Measurements from ENCODE around the gene FLNB. TPM values are rescaled to one million over a fixed set of nuclear protein-coding genes. Genes with fewer than 3 reads are reported as not detected.
A peak's percentile ranks its signal among the peaks of the same experiment; 100 is the strongest.

Gene FLNB
- total and polyA plus RNA-seq, 8 donors = 85.2 to 152 (median 102) TPM

GRCh38 chr3:58038675-58039292 lies 30.6 kb downstream of the FLNB start:
- TF ChIP-seq CTCF (IDR thresholded peaks at IDR 0.05) = no peak
- Histone ChIP-seq H3K36me3 (no peaks in the 10 kb centered on the region), H3K9me3 (no peaks in the 10 kb centered on the region), H3K4me3 (no peak overlapping the region), H3K4me1 (peaks cover 8 to 25% (median 10%) of the 10 kb centered on the region in 3 donors), H3K27me3 (no peaks in the 10 kb centered on the region), H3K27ac (no peak overlapping the region)
- DNase-seq (no peak), FAIRE-seq (no peak), ATAC-seq (no peak)
- WGBS, 2 donors = 83 to 84% methylated on average over 8 of the region's 8 CpGs
- intact Hi-C loops (cut with DNase I) = no loop called here

GRCh38 chr3:58039601-58040000 lies 31.4 kb downstream of the FLNB start:
- Histone ChIP-seq H3K27me3 (no peaks in the 10 kb centered on the region), H3K4me3 (no peak overlapping the region), H3K4me1 (peaks cover 9 to 25% (median 10%) of the 10 kb centered on the region in 3 donors), H3K9me3 (no peaks in the 10 kb centered on the region), H3K27ac (peak overlapping the region in 2 of 4 donors; percentile 26 to 51), H3K36me3 (no peaks in the 10 kb centered on the region)
- WGBS, 2 donors = 75 to 79% methylated on average over 2 of the region's 2 CpGs
- ATAC-seq (no peak), DNase-seq (no peak), FAIRE-seq (no peak)
- intact Hi-C loops (cut with DNase I) = no loop called here
- TF ChIP-seq CTCF (IDR thresholded peaks at IDR 0.05) = no peak

- peaks cover 9 to 31% (median 10%) of the 10 kb centered on the region in 3 donors for H3K4me1 ChIP-seq
- no peak overlapping the region for H3K4me3 ChIP-seq
- no peaks in the 10 kb centered on the region for H3K36me3 ChIP-seq
- peak overlapping the region in 2 of 4 donors; percentile 34 to 51 for H3K27ac ChIP-seq
- FAIRE-seq (no peak), ATAC-seq (peak in 3 of 4 donors; percentile 42 to 51 (median 47)), DNase-seq (no peak)
- WGBS, 2 donors = 73 to 75% methylated on average over 5 of the region's 5 CpGs
- H3K9me3 ChIP-seq = no peaks in the 10 kb centered on the region
- no peak for TF ChIP-seq CTCF (IDR thresholded peaks at IDR 0.05)
- H3K27me3 ChIP-seq = no peaks in the 10 kb centered on the region
- intact Hi-C loops (cut with DNase I) = no loop called here
Observed at GRCh38 chr3:58041182-58041825, 33.1 kb downstream of the FLNB start.

- FAIRE-seq = no peak
- no peaks in the 10 kb centered on the region for H3K9me3 ChIP-seq
- intact Hi-C loops (cut with DNase I) = no loop called here
- WGBS, 2 donors = 88 to 91% methylated on average over 2 of the region's 2 CpGs
- H3K36me3 ChIP-seq = no peaks in the 10 kb centered on the region
- H3K27me3 ChIP-seq = no peaks in the 10 kb centered on the region
- peak overlapping the region in 2 of 4 donors; percentile 34 to 51 for H3K27ac ChIP-seq
- peaks cover 9 to 31% (median 10%) of the 10 kb centered on the region in 3 donors for H3K4me1 ChIP-seq
- no peak overlapping the region for H3K4me3 ChIP-seq
- no peak for TF ChIP-seq CTCF (IDR thresholded peaks at IDR 0.05)
- no peak for DNase-seq
- no peak for ATAC-seq
Observed at GRCh38 chr3:58041826-58042324, 33.7 kb downstream of the FLNB start.

Measured in pancreas (tissue), 10 donors.